Tongue (tissue), 3 donors: ENCODE results near the gene FFAR2. TPM values are rescaled to one million over a fixed set of nuclear protein-coding genes. Genes with fewer than 3 reads are reported as not detected.

Experiments
- DNase-seq: peaks from one replicate; pipeline ENCODE4 v3.0.0-alpha.2; 2015
- small RNA-seq: library from RNA; depleted of rRNA; stranded (forward); fragments of <200 nt; gene quantifications from one replicate; pipeline ENCODE3, GENCODE V24; 2014; ENCODE audit warnings: low replicate concordance
- total RNA-seq: library from RNA; depleted of rRNA; stranded (reverse); fragments of >200 nt; gene quantifications from one replicate; pipeline ENCODE4 v1.2.3, GENCODE V29; 2014

The FFAR2 gene
- total RNA-seq, 1 donor from 2014 or later, result 15.6 TPM

- no peak for DNase-seq
Observed at GRCh38 chr19:35487656-35488182, 39.7 kb downstream of the FFAR2 start.

GRCh38 chr19:35488677-35489076 lies 40.6 kb downstream of the FFAR2 start:
- DNase-seq, result no peak

GRCh38 chr19:35490364-35490763 lies 42.3 kb downstream of the FFAR2 start, which contains the start of gene KRTDAP:
KRTDAP (minus strand) TSS chr19:35490464; CDS start chr19:35490442, 22 bp downstream.
- DNase-seq, result no peak

GRCh38 chr19:35491836-35492360 lies 43.8 kb downstream of the FFAR2 start:
- DNase-seq, result no peak

- DNase-seq, result no peak
Observed at GRCh38 chr19:35493971-35494370, 45.9 kb downstream of the FFAR2 start.

- DNase-seq, result peak; percentile 72
Observed at GRCh38 chr19:35495107-35496064, 47.3 kb downstream of the FFAR2 start.

GRCh38 chr19:35497406-35497805 lies 49.3 kb downstream of the FFAR2 start:
- DNase-seq, result no peak

- no peak for DNase-seq
Observed at GRCh38 chr19:35498220-35498619, 50.2 kb downstream of the FFAR2 start.

GRCh38 chr19:35498984-35499527 lies 51.0 kb downstream of the FFAR2 start:
- no peak for DNase-seq

- no peak for DNase-seq
Observed at GRCh38 chr19:35500611-35501010, 52.6 kb downstream of the FFAR2 start.

Small RNA genes lying within 50 kb of the gene (small RNA-seq; reads per million reads assigned to genes)
- not detected for gene RN7SL491P

Other genes with a start within 250 kb of the FFAR2 start
- not detected for gene FAM187B, start 219.5 kb upstream of the FFAR2 start, total RNA-seq
- 26.5 TPM for gene LSR, start 199.3 kb upstream of the FFAR2 start, total RNA-seq
- 52.7 TPM for gene USF2, start 179.3 kb upstream of the FFAR2 start, total RNA-seq
- gene HAMP, start 165.7 kb upstream of the FFAR2 start, total RNA-seq, result not detected
- 2.3 TPM for gene MAG, start 156.1 kb upstream of the FFAR2 start, total RNA-seq
- 7.4 TPM for gene CD22, start 119.1 kb upstream of the FFAR2 start, total RNA-seq
- gene FFAR1, start 100.4 kb upstream of the FFAR2 start, total RNA-seq, result not detected
- not detected for gene FFAR3, start 89.8 kb upstream of the FFAR2 start, total RNA-seq
- not detected for gene GPR42, start 77.2 kb upstream of the FFAR2 start, total RNA-seq
- 9.6 TPM for gene KRTDAP, start 42.2 kb downstream of the FFAR2 start, total RNA-seq
- gene DMKN, start 65.4 kb downstream of the FFAR2 start, total RNA-seq, result 25.7 TPM
- 15.6 TPM for gene SBSN, start 80.1 kb downstream of the FFAR2 start, total RNA-seq
- not detected for gene GAPDHS, start 85.2 kb downstream of the FFAR2 start, total RNA-seq
- 30.6 TPM for gene TMEM147, start 97.4 kb downstream of the FFAR2 start, total RNA-seq
- gene ATP4A, start 115.4 kb downstream of the FFAR2 start, total RNA-seq, result not detected
- gene PMIS2, start 137.9 kb downstream of the FFAR2 start, total RNA-seq, result not detected
- gene HAUS5, start 164.5 kb downstream of the FFAR2 start, total RNA-seq, result 10.8 TPM
- 39.9 TPM for gene RBM42, start 180.8 kb downstream of the FFAR2 start, total RNA-seq
- not detected for gene ETV2, start 193.5 kb downstream of the FFAR2 start, total RNA-seq
- 440 TPM for gene COX6B1, start 200.1 kb downstream of the FFAR2 start, total RNA-seq
- gene UPK1A, start 218.3 kb downstream of the FFAR2 start, total RNA-seq, result not detected